SKM-1 treated with dmso at 0.1 percent for 144 hours (cell line): ENCODE data around the gene LSM3.
A peak's percentile ranks its signal among the peaks of the same experiment; 100 is the strongest.

ENCODE experiments used
- DNase-seq: peaks from one replicate; lab custom pipeline; 2025; ENCODE audit not compliant: unreplicated experiment; lab: John Stamatoyannopoulos, UW

LSM3 gene

DNA sequence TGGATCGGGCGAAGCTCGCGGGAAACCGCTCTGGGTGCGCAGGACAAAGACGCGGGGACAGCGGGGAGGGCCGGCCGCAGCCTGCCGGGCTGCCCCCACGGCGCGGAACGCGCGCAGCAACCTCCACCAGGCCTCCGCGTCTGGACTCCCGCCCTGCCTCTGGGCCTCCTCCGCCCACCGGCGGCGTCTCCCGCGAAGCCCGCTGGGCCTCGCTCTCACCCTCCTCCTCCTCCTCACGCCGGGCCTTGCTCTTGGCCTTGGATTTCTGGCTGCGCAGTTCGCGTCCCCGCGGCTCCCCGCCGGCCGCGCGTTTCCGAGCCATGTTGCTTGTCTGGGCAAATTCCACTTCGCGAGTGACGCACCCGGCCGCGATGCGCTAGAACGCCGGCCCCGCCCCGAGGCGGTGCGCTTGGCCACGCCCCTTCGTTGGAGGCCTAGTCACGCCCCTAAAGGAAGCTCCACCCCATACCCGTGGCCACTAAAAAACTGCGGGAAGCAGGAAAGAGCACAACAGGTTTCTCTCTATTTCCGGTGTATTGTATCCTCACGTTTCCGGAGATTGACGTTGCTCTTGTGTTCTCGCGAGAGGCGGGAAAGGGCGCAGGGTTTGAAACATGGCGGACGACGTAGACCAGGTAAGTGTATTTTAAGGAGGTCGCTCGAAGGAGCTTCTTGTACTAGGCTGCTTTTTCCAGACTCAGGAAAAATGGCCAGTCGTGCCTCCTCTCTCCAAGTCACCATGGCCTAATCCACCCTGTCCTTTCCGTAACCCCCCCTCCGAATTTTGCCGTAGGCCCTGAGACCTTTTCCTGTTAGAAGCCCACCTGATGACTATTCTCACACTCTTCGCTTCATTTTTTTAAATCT, at the start of gene LSM3, which contains the start of gene XPC:
Gene LSM3 (plus strand): TSS at position 571 of the 867 bp plus-strand sequence. CDS start 44 bp downstream, at position 615.
Gene XPC (minus strand): TSS at position 355 of the 867 bp plus-strand sequence. CDS start 33 bp downstream, at position 322.
- DNase-seq: peak; percentile 98

DNA sequence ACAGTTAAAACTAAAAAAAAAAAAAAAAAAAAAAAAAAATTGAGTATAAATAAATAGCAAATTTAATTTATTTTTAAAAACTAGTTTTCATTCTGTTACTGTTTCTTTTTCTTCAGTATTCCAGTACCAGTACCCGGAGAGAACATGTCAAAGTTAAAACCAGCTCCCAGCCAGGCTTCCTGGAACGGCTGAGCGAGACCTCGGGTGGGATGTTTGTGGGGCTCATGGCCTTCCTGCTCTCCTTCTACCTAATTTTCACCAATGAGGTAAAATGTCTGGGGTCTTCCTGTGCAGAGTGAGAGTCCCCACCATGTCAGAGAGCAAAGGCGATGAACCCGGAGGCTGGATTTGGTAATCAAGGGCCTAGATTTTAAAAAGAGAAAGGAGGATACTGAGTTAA, 49.3 kb upstream of the LSM3 start:
- DNase-seq: no peak

DNA sequence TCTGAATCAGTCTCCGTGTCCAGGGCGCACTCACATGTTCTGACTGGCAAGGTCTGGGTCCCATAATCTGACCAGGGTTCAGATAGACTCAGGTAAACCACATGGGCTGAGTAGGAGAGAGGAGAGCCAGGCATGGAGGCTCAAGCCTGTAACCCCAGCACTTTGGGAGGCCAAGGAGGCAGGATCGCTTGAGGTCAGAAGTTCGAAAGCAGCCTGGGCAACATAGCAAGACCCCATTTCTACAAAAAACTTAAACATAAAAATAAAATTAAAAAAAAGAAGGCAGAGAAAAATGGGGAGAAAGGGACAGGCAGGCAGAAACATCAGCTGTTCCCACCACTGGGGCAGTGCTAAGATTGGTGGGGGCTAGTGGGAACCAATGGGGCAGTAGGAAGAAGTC, 48.4 kb upstream of the LSM3 start:
- no peak for DNase-seq

DNA sequence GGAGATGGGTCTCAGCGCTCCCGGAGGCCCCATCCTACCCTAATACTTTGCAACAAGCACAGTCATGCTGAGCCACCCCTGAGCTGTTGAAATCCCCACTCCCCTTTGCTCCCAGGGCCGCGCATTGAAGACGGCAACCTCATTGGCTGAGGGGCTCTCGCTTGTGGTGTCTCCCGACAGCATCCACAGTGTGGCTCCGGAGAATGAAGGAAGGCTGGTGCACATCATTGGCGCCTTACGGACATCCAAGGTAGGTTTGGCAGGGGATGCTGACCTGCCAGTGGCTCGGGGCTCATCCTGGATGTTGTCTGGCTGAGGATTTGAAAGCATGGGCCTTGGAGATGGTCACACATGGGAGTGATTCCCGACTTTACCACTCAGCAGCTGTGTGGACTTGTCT, 47.9 kb upstream of the LSM3 start:
- DNase-seq: no peak

DNA sequence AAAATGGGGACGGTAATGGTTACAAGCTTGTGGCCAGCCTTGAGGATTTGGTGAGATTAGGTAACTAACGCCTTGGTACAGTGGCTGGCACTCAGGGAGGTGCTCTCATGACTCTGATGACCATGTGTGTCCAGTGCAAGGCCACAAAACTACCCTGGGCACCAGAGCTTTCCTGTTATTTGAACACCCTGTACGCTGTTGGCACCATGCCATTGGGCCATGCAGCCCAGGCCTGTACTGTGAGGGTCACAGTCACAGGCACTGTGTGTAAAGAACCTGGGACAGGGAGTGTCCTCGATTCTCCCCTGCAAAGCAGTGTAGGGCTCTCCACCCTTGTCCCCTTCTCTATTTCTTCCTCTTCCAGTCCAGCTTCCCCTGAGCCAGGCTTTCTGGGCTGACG, 47.5 kb upstream of the LSM3 start:
- no peak for DNase-seq

- no peak for DNase-seq
Measured at GRCh38 chr3:14132120-14132519, 46.5 kb upstream of the LSM3 start.

GRCh38 chr3:14132689-14133088, 45.9 kb upstream of the LSM3 start:
- no peak for DNase-seq

DNA sequence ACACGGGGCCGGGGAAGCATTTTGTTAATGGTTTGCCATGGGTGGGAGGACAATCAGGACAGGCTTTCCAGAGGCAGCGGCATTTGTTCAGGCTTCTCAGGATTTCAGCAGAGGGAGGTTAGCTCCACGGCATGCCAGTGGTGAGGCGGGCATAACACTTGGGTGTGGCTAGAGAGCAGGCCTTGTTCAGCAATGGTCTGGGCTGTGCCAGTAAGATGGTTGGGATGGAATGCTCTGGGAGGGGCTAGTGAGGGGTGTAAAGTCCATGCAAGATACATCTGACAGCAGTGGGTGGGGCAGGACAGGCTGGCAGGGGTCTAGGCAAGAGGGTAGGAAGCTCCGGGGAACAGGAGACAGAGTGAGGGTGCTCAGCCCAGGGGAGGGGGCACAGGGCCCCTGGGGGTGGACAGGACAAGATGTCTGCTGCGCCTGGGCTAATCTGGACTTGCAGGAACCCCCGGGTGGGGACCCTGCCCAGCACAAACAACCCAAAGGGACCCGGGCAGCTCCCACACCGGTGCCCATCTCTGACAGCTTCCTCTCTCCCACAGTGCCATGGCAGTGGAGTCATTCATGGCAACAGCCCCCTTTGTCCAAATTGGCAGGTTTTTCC, 45.3 kb upstream of the LSM3 start:
- no peak for DNase-seq

DNA sequence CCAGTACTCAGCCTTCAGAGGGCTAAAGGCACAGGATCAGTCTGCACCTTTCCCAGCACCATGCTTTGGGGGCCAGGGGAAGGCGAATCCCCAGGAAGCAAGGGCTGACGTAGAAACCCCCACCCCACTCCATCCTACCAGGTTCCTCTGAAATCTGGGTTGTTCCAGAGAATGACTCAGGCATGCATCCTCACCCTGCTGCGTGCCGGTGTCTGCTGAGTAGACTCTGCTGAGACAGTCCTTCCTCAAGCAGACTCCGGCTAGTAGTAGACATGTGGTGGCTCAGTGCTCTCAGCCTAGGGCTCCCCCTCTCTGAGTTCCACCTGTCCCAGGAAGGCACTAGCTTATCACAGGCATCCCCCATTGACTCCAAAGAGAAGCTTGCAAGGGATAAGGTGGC, 44.7 kb upstream of the LSM3 start:
- no peak for DNase-seq

DNA sequence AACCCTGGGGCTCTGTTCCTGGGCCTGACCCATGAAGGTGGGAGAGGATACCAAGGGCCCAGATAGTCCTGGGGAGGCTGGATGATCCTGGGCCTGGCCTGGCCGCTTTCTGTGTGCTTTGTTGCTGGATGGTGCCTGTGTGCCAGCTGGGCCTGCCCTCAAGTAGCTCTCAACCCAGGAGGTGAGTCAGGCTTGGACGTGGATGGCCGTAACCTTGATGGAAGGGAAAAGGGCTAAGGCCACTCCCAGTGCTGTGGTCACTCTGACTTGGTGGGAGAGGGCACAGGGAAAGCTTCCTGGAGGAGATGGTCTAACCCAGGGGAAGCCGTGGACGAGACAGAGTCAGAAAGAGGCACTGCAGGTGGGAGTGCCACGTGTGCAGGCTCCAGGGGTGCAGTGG, 44.3 kb upstream of the LSM3 start:
- DNase-seq: no peak

GRCh38 chr3:14135581-14135980, 43.0 kb upstream of the LSM3 start:
- DNase-seq: no peak

DNA sequence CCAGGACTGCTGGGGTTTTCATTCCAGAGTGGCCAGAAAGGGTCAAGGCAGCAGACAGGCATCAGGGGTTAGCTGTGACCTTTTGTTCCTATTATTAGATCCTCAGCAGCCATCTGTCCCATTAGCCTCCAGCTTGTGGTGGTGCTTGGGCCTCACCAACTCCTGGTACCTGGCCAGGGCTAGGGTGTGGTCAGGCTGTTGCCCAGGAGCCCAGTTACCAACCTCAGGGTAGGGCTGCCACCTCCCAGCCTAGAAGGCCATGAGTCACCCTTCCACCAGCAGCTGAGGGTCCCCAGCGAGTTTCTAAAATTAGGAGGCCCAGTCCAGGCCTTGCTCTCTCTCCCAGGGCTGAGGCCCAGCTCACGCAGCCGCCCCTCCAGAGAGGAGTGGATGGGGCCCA, 41.6 kb upstream of the LSM3 start:
- no peak for DNase-seq

DNA sequence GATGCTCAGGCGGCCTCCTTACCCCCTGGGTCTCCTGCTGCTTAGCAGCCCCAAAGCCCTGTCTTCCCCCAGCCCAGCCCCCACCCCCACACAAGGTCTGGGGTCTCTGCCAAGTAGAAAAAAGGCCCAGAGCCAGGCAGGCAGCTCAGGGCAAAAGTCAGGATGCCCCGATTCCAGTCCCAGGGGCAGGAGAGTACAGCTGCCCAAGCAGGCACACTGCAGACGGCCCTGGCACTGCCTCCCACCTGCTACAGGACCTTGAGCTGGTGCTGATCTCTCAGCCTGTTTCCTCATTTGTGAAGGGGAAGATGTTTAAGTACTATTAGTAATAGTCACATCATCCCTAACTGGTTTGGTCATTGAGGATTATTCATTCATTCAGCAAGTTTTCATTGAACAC, 41.2 kb upstream of the LSM3 start:
- no peak for DNase-seq

DNA sequence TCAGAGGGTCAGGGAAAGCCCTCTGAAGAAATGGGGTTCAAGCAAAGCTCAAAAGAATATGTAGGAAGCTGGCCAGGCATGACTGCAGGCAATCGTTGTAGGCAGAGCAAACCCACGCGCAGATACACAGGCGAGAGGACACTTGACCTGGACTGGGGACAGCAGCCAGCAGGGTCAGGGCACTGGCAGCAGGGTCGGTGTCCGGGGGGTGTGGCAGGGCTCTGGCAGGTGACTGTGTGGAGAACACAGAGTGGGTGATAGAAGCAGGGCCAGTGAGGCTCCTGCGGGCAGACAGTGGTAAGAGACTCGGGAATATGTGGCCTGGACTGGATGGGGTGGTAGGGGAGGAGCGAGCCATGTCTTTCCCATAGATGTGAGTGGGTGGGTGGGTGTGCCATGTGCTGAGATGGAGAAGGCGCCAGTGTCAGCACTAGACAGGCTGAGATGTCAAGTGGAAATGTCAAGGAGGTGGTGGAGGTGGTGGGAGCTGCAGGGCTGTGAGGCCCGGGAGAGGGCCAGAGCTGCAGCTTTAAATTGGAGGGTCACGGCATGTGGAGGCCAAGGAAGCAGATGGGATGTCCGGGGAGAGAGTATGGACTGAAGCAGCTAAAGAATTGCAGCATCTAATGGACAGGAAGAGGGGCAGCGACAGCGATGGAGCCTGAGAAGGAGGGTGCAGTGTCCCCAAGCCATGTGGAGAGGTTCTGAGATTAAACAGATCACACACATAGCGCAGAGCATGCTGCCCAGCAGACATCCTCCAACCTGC, 40.3 kb upstream of the LSM3 start:
- no peak for DNase-seq

DNA sequence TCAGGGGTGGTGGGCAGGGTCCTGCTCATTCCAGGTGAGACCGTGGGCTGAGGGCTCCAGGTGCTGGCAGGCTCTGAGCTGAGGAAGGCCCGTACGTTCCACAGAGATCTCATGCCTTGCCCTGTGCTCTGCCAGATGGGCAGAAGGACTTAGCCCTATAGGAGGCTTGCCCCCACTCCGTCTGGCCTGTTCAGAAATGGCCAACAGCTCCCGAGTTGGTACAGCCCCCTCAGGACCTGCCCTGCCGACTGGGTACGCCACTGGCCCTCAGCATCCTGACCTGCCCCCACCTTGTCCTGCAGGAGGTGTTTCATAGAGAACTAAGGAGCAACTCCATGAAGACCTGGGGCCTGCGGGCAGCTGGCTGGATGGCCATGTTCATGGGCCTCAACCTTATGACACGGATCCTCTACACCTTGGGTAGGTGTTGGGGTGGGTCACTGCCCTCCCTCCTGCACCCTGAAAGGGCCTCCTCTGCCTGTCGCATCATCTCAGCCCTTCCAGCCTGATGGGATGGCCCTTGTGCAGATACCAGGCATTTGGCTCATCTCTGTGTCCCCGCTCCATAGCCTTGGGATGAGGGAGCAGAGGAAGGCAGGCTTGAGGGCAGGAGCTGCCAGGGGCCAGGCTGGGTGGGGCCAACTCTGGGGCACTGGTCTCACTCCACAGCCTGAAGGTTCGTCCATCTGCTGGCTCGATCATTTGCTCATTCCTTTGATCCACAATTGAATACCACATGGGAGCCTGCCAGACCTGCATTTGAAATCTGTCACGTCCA, 39.5 kb upstream of the LSM3 start:
- no peak for DNase-seq

- no peak for DNase-seq
Measured at GRCh38 chr3:14139771-14140170, 38.8 kb upstream of the LSM3 start.

DNA sequence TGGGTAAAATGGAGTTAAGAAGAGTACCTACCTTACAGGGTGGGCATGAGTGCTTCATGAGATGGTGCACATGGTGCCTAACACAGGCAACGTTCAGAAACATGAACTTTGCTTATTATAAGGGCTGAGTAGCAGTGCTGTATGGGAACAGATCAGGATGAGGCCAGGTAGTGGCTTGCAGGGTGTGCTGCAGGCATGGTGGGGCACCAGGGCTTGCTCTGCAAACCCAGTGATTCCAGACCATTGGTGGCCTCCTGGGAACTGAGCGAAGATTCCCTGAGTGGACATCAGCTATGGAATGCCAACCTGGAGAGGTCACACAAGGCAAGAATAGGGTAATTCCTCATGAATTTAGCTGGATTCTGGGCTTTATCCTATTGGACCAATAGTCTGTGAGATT, 37.9 kb upstream of the LSM3 start:
- DNase-seq: no peak

- DNase-seq: no peak
Measured at GRCh38 chr3:14141144-14141543, 37.5 kb upstream of the LSM3 start.

DNA sequence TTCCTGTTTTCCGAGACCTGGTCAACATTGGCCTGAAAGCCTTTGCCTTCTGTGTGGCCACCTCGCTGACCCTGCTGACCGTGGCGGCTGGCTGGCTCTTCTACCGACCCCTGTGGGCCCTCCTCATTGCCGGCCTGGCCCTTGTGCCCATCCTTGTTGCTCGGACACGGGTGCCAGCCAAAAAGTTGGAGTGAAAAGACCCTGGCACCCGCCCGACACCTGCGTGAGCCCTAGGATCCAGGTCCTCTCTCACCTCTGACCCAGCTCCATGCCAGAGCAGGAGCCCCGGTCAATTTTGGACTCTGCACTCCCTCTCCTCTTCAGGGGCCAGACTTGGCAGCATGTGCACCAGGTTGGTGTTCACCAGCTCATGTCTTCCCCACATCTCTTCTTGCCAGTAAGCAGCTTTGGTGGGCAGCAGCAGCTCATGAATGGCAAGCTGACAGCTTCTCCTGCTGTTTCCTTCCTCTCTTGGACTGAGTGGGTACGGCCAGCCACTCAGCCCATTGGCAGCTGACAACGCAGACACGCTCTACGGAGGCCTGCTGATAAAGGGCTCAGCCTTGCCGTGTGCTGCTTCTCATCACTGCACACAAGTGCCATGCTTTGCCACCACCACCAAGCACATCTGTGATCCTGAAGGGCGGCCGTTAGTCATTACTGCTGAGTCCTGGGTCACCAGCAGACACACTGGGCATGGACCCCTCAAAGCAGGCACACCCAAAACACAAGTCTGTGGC, 36.8 kb upstream of the LSM3 start:
- no peak for DNase-seq

DNA sequence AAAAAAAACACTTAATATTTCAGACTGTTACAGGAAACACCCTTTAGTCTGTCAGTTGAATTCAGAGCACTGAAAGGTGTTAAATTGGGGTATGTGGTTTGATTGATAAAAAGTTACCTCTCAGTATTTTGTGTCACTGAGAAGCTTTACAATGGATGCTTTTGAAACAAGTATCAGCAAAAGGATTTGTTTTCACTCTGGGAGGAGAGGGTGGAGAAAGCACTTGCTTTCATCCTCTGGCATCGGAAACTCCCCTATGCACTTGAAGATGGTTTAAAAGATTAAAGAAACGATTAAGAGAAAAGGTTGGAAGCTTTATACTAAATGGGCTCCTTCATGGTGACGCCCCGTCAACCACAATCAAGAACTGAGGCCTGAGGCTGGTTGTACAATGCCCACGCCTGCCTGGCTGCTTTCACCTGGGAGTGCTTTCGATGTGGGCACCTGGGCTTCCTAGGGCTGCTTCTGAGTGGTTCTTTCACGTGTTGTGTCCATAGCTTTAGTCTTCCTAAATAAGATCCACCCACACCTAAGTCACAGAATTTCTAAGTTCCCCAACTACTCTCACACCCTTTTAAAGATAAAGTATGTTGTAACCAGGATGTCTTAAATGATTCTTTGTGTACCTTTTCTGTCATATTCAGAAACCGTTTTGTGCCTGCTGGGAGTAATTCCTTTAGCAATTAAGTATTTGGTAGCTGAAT, 35.9 kb upstream of the LSM3 start:
- no peak for DNase-seq
